ENCODE data around the gene ANKRD11. TPM values are rescaled to one million over a fixed set of nuclear protein-coding genes. Genes with fewer than 3 reads are reported as not detected.
"Not testable (repeated sequence)": the region's sequence is repeated elsewhere in the genome, so short reads cannot be mapped to it uniquely, and the experiment has no call there.

The ANKRD11 gene
- polyA plus RNA-seq, 5 donors, result 82.4 to 104 (median 91.2) TPM

DNA sequence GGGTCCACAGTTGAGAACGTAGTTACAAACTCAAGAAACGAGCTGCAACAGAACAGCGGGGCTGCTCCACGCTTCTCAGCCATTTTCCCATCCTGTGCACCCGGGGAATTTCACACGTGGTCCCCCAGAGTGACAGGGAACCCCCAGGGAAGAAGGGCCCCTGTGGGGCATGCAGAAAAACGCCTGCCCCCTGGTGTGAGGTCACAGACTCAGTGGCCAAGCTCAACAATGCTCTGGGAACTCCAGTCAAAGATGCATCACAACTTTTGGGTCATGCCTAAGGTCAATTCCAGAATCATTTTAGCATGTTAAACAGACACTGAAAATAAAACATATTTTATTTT is 157.5 kb downstream of the ANKRD11 start:
- DNase-seq, result no peak

GRCh38 chr16:89332243-89332901 is 158.0 kb downstream of the ANKRD11 start:
- DNase-seq, result no peak

DNA sequence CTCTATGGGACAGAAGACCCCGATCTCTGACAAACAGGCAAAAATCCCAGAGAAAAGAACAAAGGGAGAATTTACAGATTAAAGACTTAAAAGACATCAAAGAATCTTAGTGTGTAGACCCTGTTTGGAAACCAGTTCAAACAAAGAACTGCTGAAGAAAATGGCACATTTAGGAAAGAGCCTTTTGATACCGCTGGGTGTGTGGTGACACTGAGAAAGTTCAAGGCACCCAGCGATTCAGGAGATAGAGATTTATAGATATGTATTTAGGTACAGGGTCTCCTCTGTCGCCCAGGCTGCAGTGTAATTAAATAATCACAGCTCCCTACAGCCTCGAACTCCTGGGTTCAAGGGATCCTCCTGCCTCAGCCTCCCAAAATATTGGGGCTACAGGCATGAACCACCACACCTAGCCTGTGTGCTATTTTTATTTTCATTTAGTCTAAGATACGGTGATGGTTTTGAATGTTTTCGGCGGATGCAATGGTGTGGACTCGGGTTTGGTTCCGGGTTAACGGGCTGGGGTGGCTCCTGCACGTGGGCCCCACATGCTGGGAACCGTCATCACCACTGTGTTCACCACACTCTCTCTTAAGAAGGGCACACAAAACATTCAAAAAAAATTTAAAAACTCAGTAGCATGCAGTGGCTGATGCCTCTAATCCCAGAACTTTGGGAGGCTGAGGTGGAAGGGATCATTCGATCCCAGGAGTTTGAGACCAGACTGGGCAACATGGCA is 158.8 kb downstream of the ANKRD11 start:
- DNase-seq, result no peak

DNA sequence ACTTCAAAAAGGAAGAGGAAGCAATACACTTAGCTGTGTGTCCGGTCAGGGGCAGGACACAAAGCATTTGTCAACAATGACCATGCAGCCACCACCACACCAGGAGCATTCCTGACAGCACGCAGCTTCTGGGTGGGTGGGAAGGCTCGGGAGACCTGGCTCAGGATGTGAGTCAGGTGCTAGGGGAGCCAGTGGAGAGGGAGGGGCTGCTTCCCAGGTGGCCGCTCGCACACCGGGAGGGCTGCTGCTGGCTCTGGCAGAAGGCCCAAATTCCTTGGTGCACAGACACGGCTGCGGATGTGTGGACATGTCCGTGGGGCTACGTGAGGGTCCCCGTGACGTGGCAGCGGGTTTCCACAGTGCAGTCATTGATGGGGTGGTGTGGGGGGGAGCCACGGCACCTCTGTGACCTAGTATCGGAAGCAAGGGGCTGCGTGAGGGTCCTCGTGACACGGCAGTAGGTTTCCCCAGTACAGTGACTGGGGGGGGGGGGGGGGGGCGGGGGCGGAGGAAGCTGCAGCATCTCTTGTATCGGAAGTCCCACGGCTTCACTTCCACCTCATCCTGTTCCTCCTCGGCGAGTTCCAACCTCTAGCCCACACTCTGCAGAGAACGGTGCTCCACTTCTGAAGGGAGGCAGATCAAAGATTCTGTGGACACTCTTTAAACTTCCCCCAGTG is 160.0 kb downstream of the ANKRD11 start:
- no peak for DNase-seq

DNA sequence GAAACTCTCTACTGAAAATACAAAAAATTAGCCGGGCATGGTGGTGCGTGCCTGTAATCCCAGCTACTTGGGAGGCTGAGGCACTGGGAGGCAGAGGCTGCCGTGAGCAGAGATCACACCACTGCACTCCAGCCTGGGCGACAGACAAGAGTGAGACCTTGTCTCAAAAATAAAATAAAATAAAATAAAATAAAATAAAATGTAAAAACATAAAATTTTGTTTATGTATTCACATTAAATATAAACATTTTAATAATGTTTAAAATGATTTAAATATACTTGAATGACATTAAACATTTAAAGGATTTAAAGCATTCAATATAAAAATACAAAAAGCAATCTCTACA is 160.6 kb downstream of the ANKRD11 start:
- not testable (repeated sequence) for DNase-seq

DNA sequence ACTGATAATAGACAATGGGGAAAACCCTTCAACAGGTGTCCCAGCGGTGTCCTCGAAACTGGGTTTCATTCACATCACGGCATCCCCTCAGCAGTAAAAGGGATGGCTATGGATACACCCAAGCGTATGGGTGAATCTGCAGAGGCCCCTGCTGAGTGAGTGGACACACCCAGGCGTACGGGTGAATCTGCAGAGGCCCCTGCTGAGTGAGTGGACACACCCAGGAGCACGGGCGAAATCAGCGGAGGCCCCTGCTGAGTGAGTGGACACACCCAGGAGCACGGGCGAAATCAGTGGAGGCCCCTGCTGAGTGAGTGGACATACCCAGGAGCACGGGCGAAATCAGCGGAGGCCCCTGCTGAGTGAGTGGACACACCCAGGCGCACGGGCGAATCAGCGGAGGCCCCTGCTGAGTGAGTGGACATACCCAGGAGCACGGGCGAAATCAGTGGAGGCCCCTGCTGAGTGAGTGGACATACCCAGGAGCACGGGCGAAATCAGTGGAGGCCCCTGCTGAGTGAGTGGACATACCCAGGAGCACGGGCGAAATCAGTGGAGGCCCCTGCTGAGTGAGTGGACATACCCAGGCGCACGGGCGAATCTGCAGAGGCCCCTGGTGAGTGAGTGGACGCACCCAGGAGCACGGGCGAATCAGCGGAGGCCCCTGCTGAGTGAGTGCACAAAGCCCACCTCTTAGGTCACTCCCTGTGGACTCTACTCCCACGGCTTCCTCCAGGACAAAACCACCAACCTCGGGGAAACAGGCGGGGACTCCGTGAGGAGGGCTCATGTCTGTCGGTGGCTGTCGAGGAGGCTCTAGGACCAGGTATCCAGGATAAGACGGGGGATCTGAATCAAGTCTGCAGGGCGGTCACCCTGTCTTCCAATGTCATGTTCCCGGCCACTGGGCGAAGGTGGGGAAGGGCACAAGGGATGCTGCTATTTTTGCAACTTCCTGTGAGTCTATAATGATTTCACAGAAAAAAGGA is 161.7 kb downstream of the ANKRD11 start:
- DNase-seq, result not testable (repeated sequence)

GRCh38 chr16:89326721-89327120 is 163.6 kb downstream of the ANKRD11 start:
- no peak for DNase-seq

- no peak for DNase-seq
Measured at GRCh38 chr16:89325861-89326471, 164.4 kb downstream of the ANKRD11 start.

- DNase-seq, result no peak
Measured at GRCh38 chr16:89324056-89325010, 166.0 kb downstream of the ANKRD11 start.

DNA sequence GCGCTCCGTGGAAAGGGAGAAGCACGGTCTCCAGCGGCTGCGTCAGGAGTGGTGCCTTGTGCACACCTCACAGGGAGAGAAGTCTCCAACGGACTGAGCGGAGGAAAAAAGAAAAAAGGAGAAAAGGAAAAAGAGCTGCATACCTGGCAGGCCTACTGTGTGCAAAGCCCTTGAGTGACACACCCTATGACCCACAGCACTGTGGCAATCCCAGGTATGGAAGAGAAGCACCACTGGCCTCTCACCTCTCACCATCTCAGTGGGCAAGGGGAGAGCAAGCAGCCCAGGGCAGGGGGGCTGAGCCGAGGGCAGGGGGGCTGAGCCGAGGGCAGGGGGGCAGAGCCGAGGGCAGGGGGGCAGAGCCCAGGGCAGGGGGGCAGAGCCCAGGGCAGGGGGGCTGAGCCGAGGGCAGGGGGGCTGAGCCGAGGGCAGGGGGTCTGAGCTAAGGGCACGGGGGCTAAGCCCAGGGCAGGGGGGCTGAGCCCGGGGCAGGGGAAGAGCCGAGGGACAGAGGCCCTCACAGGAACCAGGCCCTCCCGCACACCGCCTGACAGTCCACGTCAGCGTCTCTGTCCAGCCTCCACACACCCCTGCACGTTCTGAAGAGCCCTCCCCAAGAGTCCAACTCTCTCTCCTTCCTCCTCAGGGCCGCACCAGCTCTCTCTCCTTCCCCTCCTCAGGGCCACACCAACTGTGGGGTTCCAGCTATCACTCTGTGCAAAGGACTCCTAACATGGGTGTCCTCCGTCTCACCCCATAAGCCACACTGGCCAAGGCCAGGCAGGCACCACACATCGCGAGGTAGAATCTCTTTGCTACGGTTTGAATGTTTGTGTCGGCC is 167.0 kb downstream of the ANKRD11 start:
- no peak for DNase-seq

DNA sequence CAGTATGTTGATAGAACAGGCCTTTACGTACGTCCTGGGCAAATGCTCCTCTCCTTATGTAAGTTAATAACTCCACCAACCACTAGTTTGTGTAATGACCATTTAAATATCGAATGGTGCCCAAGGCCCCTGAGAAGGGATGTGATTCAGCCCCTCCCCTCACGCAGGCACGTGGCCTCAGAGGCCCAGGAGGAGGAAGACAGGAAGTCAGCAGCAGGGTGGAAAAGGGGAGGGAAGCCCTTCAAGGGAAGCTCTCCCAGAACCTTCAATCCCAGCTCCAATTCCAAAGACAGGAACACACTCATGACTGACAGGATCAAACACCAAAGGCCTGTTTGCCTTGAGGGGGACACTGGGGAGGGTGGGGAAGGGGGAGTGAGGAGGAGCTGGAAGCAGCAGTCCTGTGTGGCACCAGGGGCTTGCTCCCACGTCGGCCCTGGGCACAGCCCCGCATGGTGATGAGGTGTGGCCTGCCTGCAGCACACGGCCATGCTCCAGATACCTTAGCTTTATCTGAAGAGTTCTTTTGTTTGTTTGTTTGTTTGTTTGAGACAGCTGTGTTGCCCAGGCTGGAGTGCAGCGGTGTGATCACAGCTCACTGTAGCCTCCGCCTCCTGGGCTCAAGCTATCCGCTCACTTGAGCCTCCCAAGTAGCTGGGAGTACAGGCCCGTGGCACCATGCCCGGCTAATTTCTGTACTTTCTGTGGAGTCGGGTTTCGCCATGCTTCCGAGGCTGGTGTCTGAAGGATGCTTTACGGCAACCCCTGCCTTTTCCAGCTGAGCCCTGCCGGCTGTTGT is 167.8 kb downstream of the ANKRD11 start:
- no peak for DNase-seq

DNA sequence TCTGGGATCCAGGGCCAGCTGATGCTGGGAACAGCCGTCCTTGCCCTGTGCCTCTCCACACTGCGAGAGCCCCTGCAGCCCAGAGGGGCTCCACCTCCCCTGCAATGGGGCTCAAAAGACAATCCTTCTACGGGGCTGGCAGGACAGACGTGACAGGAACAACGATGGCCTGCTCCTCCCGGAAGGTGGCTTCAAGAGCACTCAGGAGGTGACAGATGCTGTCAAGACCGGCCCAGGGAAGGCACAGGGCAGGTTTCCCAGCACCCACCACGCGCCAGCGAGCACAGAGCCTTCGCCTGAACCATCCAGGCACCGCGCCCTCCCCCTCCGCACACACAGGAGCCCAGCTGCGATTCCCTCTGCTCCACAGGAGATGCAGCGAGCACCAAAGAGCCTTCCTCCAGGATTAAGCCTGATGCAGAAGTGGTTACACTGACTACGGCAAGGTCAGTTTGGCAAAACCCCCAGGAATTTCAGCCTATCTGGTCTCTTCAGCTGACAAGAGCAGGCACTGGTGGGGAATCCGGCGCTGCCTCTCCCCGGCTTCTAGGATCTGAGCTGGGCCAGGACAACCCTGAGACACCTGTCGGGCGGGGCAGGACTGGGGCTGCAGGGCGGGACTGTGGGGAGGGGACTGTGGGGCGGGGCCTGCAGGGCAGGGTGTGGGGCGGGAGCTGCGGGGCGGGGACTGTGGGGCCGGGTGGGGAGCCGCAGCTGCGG is 169.4 kb downstream of the ANKRD11 start:
- no peak for DNase-seq

GRCh38 chr16:89319886-89320781 is 170.2 kb downstream of the ANKRD11 start:
- DNase-seq, result no peak

- DNase-seq, result no peak
Measured at GRCh38 chr16:89319631-89319885, 170.8 kb downstream of the ANKRD11 start.

- no peak for DNase-seq
Measured at GRCh38 chr16:89318871-89319630, 171.3 kb downstream of the ANKRD11 start.

GRCh38 chr16:89318430-89318758 is 172.0 kb downstream of the ANKRD11 start:
- no peak for DNase-seq

All from right lung (tissue), 5 donors.